Mesendoderm (in vitro differentiated cells): ENCODE data around the gene RNASE7.

Source experiments
- DNase-seq: peaks from one replicate; pipeline ENCODE4 v3.0.0; 2013
- H2AK5ac ChIP-seq: 2 replicates; pipeline ENCODE4 v1.6.1; 2013; ENCODE audit warnings: low read length, inconsistent platforms
- H2BK120ac ChIP-seq: 2 replicates; pipeline ENCODE4 v1.6.1; 2013; ENCODE audit warnings: low read depth, mild to moderate bottlenecking, low read length, moderate library complexity, mixed read lengths
- H2BK15ac ChIP-seq: replicated peaks from 2 replicates; pipeline ENCODE4 v1.6.1; 2013; ENCODE audit warnings: low read depth, mild to moderate bottlenecking, moderate library complexity
- H2BK5ac ChIP-seq: 2 replicates; pipeline ENCODE4 v1.6.1; 2013; ENCODE audit warnings: low read length, inconsistent platforms
- H3K18ac ChIP-seq: 2 replicates; pipeline ENCODE4 v1.6.1; 2013; ENCODE audit warnings: mild to moderate bottlenecking, low read length, mixed read lengths
- H3K23ac ChIP-seq: one replicate; pipeline ENCODE4 v1.6.1; 2013; ENCODE audit warnings: low read length
- H3K27ac ChIP-seq: 2 replicates; pipeline ENCODE4 v1.5.1; 2013; ENCODE audit warnings: low read depth, mild to moderate bottlenecking, inconsistent platforms, low read length, moderate library complexity
- H3K27me3 ChIP-seq: 2 replicates; pipeline ENCODE4 v1.6.1; 2013; ENCODE audit warnings: low read length, control low read depth, mild to moderate bottlenecking, inconsistent platforms; ENCODE audit not compliant: insufficient read depth, poor library complexity
- H3K36me3 ChIP-seq: 2 replicates; pipeline ENCODE4 v1.6.1; 2013; ENCODE audit warnings: low read length, inconsistent platforms; ENCODE audit not compliant: control insufficient read depth, insufficient read depth
- H3K4ac ChIP-seq: one replicate; pipeline ENCODE4 v1.6.1; 2013; ENCODE audit warnings: low read depth, mild to moderate bottlenecking, low read length, moderate library complexity
- H3K4me1 ChIP-seq: 2 replicates; pipeline ENCODE4 v1.6.1; 2013; ENCODE audit warnings: low read depth, low read length, inconsistent platforms; ENCODE audit not compliant: control insufficient read depth
- H3K4me2 ChIP-seq: 2 replicates; pipeline ENCODE4 v1.6.1; 2013; ENCODE audit warnings: low read length
- H3K4me3 ChIP-seq: 2 replicates; pipeline ENCODE4 v1.5.1; 2013; ENCODE audit warnings: mild to moderate bottlenecking, low read length
- H3K56ac ChIP-seq: one replicate; pipeline ENCODE4 v1.6.1; 2013; ENCODE audit warnings: low read length
- H3K79me1 ChIP-seq: 2 replicates; pipeline ENCODE4 v1.6.1; 2013; ENCODE audit warnings: low read length, inconsistent platforms
- H3K79me2 ChIP-seq: 2 replicates; pipeline ENCODE4 v1.6.1; 2013; ENCODE audit warnings: mild to moderate bottlenecking, low read length; ENCODE audit not compliant: control insufficient read depth, insufficient read depth
- H3K9ac ChIP-seq: 2 replicates; pipeline ENCODE4 v1.6.1; 2013; ENCODE audit warnings: low read length, inconsistent platforms
- H4K5ac ChIP-seq: one replicate; pipeline ENCODE4 v1.6.1; 2013; ENCODE audit warnings: low read length
- H4K8ac ChIP-seq: one replicate; pipeline ENCODE4 v1.6.1; 2013; ENCODE audit warnings: low read depth, mild to moderate bottlenecking, control low read depth, low read length, moderate library complexity
- WGBS: extraction: QIAGEN DNeasy Blood & Tissue Kit; methylation state at CpG from one replicate; pipeline ENCODE4 v1.1.7; 2013; ENCODE audit warnings: low lambda C conversion rate, missing lambda C conversion rate; ENCODE audit not compliant: insufficient coverage; ENCODE audit errors: extremely low coverage; 5-methylcytosine and 5-hydroxymethylcytosine counted together

Gene RNASE7

DNA sequence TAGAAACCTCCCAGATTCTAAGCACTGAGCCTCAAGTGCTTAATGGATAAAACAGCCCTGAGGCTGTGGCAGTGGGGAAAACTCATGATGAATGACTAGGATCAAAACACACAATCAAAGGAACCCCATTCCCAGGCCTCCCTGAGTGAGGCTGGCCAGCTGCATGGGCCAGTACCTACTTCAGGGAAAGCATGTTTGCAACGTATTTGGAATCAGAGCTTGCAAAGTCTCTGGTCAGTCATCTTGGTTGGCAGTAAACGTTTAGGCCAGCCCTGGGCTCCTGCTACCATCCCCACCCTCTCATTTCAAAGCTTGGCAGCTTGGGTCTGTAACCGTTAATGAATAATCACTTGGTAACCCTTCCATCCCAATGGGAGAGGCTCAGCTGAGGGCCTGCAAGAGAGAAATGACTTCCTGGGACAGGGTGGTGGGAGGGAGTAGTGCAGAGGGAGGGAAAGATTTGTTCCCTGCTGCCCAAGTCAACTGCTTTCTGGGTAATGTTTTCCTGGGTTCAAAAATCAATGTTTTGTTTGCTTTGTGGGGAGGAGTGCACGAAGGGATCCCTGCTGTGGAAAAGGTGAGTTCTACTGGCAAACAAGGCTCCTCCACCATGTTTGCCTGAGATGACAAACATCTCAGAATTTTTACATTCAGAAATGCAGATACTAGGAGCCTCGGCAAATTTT is 13.4 kb downstream of the RNASE7 start:
- no peak overlapping the region for H2AK5ac ChIP-seq
- no peaks in the 10 kb centered on the region for H3K27me3 ChIP-seq
- no peaks in the 10 kb centered on the region for H3K36me3 ChIP-seq
- no peak overlapping the region for H3K18ac ChIP-seq
- no peak overlapping the region for H3K4ac ChIP-seq
- no peak overlapping the region for H4K8ac ChIP-seq
- no peak overlapping the region for H4K5ac ChIP-seq
- H3K27ac ChIP-seq = no peak overlapping the region
- no peak for DNase-seq
- WGBS = no CpG with 5 or more reads among the region's 5 CpGs
- no peaks in the 10 kb centered on the region for H3K79me1 ChIP-seq
- no peak overlapping the region for H3K4me2 ChIP-seq
- no peak overlapping the region for H3K23ac ChIP-seq
- no peak overlapping the region for H2BK15ac ChIP-seq
- no peak overlapping the region for H3K9ac ChIP-seq
- no peak overlapping the region for H3K56ac ChIP-seq
- H2BK5ac ChIP-seq = no peak overlapping the region
- no peaks in the 10 kb centered on the region for H3K4me1 ChIP-seq
- no peak overlapping the region for H3K4me3 ChIP-seq
- H2BK120ac ChIP-seq = no peak overlapping the region
- no peaks in the 10 kb centered on the region for H3K79me2 ChIP-seq

DNA sequence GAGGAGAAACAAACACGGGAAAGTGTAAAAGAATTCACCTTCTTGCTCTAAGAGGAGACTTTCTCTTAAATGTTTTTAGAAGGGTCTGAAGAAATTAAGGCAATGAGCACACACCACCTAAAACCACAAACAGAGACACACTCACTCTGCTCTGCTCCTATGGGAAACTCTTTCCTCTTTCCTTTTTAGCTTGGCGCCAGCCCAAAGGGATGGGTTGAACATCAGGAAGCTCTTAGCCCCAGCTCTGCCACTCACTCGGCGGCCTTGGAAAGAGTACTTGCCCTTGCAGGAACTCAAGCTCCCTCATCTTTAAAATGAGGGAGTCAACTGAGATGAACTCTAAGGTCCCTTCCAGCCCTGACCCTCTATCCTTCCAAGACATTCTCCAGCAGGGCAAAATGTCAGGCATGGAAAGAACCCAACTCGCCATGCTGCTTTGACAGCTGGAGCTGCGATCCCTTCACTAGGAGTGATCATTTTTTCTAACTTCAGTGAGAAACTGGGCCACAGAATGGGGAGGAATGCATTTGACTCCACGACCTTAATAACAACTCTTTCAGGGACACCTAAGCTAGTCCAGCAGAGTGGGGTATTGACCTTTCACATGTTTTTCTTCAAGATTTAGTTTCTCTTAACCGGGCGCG is 14.5 kb downstream of the RNASE7 start:
- no CpG with 5 or more reads among the region's 10 CpGs for WGBS
- Histone ChIP-seq H2BK5ac (no peak overlapping the region), H3K79me1 (no peaks in the 10 kb centered on the region), H3K4me2 (no peak overlapping the region), H3K4me3 (no peak overlapping the region), H2AK5ac (no peak overlapping the region), H2BK120ac (no peak overlapping the region), H3K9ac (no peak overlapping the region), H3K23ac (no peak overlapping the region), H3K27ac (no peak overlapping the region), H3K36me3 (no peaks in the 10 kb centered on the region), H3K4me1 (peaks cover 2% of the 10 kb centered on the region), H3K79me2 (no peaks in the 10 kb centered on the region), H4K5ac (no peak overlapping the region), H3K56ac (no peak overlapping the region), H3K4ac (no peak overlapping the region), H2BK15ac (no peak overlapping the region), H3K18ac (no peak overlapping the region), H4K8ac (no peak overlapping the region), H3K27me3 (no peaks in the 10 kb centered on the region)
- no peak for DNase-seq

DNA sequence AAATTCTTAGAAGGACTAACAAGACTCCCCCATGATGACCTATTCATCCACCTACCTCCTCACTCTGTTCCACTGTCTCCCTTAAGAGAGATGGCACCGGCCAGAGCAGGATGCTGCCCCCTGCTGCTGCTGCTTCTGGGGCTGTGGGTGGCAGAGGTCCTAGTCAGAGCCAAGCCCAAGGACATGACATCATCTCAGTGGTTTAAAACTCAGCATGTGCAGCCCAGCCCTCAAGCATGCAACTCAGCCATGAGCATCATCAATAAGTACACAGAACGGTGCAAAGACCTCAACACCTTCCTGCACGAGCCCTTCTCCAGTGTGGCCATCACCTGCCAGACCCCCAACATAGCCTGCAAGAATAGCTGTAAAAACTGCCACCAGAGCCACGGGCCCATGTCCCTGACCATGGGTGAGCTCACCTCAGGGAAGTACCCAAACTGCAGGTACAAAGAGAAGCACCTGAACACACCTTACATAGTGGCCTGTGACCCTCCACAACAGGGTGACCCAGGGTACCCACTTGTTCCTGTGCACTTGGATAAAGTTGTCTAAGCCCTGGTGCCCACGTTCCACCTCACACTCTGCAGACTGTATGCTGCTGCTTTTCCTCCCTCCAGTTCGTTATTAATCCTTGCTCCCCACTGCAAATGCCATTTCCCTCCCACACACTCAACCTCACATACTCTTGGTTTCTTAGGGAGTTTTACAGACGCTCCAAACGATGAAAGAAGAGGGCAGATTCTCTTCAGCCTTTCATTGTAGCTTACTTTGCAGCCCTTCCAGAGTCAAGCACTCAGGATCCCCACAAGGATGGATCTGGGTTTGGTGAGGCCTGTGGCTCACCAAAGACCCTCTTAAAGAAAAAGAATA is 15.9 kb downstream of the RNASE7 start, which contains the start of gene RNASE8:
TSS of gene RNASE8 (plus strand) at position 20 of the 873 bp plus-strand sequence. CDS start at position 91, 71 bp downstream.
- H3K27me3 ChIP-seq = no peaks in the 10 kb centered on the region
- no CpG with 5 or more reads among the region's 8 CpGs for WGBS
- H3K9ac ChIP-seq = no peak within 1 kb of the TSS
- H3K79me1 ChIP-seq = no peaks in the 10 kb centered on the region
- H2AK5ac ChIP-seq = no peak within 1 kb of the TSS
- no peak within 1 kb of the TSS for H3K56ac ChIP-seq
- no peak within 1 kb of the TSS for H3K4me3 ChIP-seq
- H3K4me2 ChIP-seq = no peak within 1 kb of the TSS
- H4K8ac ChIP-seq = no peak within 1 kb of the TSS
- peaks cover 2% of the 10 kb centered on the region for H3K4me1 ChIP-seq
- no peak within 1 kb of the TSS for H3K23ac ChIP-seq
- DNase-seq = no peak
- no peak within 1 kb of the TSS for H3K4ac ChIP-seq
- no peak within 1 kb of the TSS for H2BK15ac ChIP-seq
- H3K27ac ChIP-seq = no peak within 1 kb of the TSS
- no peaks in the 10 kb centered on the region for H3K36me3 ChIP-seq
- no peak within 1 kb of the TSS for H2BK5ac ChIP-seq
- H3K79me2 ChIP-seq = no peaks in the 10 kb centered on the region
- H4K5ac ChIP-seq = no peak within 1 kb of the TSS
- H3K18ac ChIP-seq = no peak within 1 kb of the TSS
- no peak within 1 kb of the TSS for H2BK120ac ChIP-seq

- Histone ChIP-seq H2BK120ac (no peak overlapping the region), H3K4me1 (peaks cover 2% of the 10 kb centered on the region)
Measured at GRCh38 chr14:21058903-21059302, 16.7 kb downstream of the RNASE7 start.

GRCh38 chr14:21059842-21060613 is 17.9 kb downstream of the RNASE7 start:
- Histone ChIP-seq H3K79me2 (no peaks in the 10 kb centered on the region), H3K4ac (no peak overlapping the region), H3K27me3 (no peaks in the 10 kb centered on the region), H3K9ac (no peak overlapping the region), H2BK5ac (no peak overlapping the region), H4K8ac (no peak overlapping the region), H3K56ac (no peak overlapping the region), H3K23ac (no peak overlapping the region), H3K27ac (no peak overlapping the region), H2BK120ac (no peak overlapping the region), H2AK5ac (no peak overlapping the region), H3K79me1 (no peaks in the 10 kb centered on the region), H3K36me3 (no peaks in the 10 kb centered on the region), H3K4me1 (peaks cover 2% of the 10 kb centered on the region), H3K4me2 (no peak overlapping the region), H2BK15ac (no peak overlapping the region), H3K18ac (no peak overlapping the region), H4K5ac (no peak overlapping the region), H3K4me3 (no peak overlapping the region)
- no CpG with 5 or more reads among the region's 8 CpGs for WGBS
- DNase-seq = no peak

More at GRCh38 chr14:21058903-21059302, 16.7 kb downstream of the RNASE7 start:
- no peaks in the 10 kb centered on the region for H3K79me1 ChIP-seq
- H3K4me3 ChIP-seq = no peak overlapping the region
- H2AK5ac ChIP-seq = no peak overlapping the region
- H3K9ac ChIP-seq = no peak overlapping the region
- no peak overlapping the region for H3K4ac ChIP-seq
- H3K27me3 ChIP-seq = no peaks in the 10 kb centered on the region
- H3K4me2 ChIP-seq = no peak overlapping the region
- no peak for DNase-seq
- no peaks in the 10 kb centered on the region for H3K36me3 ChIP-seq
- H4K5ac ChIP-seq = no peak overlapping the region
- H3K79me2 ChIP-seq = no peaks in the 10 kb centered on the region
- H3K27ac ChIP-seq = no peak overlapping the region
- H2BK15ac ChIP-seq = no peak overlapping the region
- no peak overlapping the region for H4K8ac ChIP-seq
- no peak overlapping the region for H3K56ac ChIP-seq
- no CpG with 5 or more reads among the region's 5 CpGs for WGBS
- no peak overlapping the region for H3K18ac ChIP-seq
- no peak overlapping the region for H3K23ac ChIP-seq
- H2BK5ac ChIP-seq = no peak overlapping the region
